Sigmoid colon (tissue), 7 donors: ENCODE data around the gene OARD1. TPM values are rescaled to one million over a fixed set of nuclear protein-coding genes. Genes with fewer than 3 reads are reported as not detected.

Experiments used
- DNase-seq: peaks from one replicate; pipeline ENCODE4 v3.0.0-alpha.2; 2019
- H3K27ac ChIP-seq, 4 donors: fragments of 200-600 bp; sonication (generic); one replicate each; pipeline ENCODE4 v1.5.1; 2016 to 2019; ENCODE audit warnings: mild to moderate bottlenecking in 1 of 4
- H3K27me3 ChIP-seq, 3 donors: fragments of 200-600 bp; sonication (generic); one replicate each; pipeline ENCODE4 v1.5.1; 2019; ENCODE audit warnings: mild to moderate bottlenecking in 1 of 3
- H3K36me3 ChIP-seq, 4 donors: fragments of 200-600 bp; sonication (generic); one replicate each; pipeline ENCODE4 v1.5.1; 2016 to 2019
- H3K4me1 ChIP-seq, 4 donors: fragments of 200-600 bp; sonication (generic); one replicate each; pipeline ENCODE4 v1.5.1; 2017 to 2019
- H3K4me3 ChIP-seq, 4 donors: fragments of 200-600 bp; sonication (generic); one replicate each; pipeline ENCODE4 v1.5.1; 2017 to 2019; ENCODE audit warnings: mild to moderate bottlenecking in 2 of 4, moderate library complexity in 1 of 4
- H3K9me3 ChIP-seq, 4 donors: fragments of 200-600 bp in 3 of 4; sonication (generic) in 3 of 4; one replicate each; pipeline versions ENCODE4 v1.5.1 to v1.6.1; 2013 to 2019
- CTCF ChIP-seq, 4 experiments: fragments of 450-650 bp in 3 of 4; fragments of 200-600 bp in 1 of 4; IDR thresholded peaks; one replicate each; pipeline ENCODE4 v1.5.1; 2016 to 2019; ENCODE audit warnings: antibody characterized with exemption in 4 of 4, mild to moderate bottlenecking in 3 of 4, moderate library complexity in 2 of 4
- EP300 ChIP-seq, 4 donors: sonication (generic); formaldehyde crosslinking; IDR thresholded peaks; one replicate each; pipeline ENCODE4 v1.6.1; 2017; ENCODE audit warnings: antibody characterized with exemption in 4 of 4
- POLR2A ChIP-seq, 2 donors: fragments of 450-650 bp; IDR thresholded peaks; one replicate each; pipeline ENCODE4 v1.6.1; 2016; ENCODE audit warnings: antibody characterized with exemption in 2 of 2, mild to moderate bottlenecking in 2 of 2, moderate library complexity in 2 of 2
- POLR2AphosphoS5 ChIP-seq, 4 donors: sonication (generic); formaldehyde crosslinking; IDR thresholded peaks; one replicate each; pipeline ENCODE4 v1.6.1; 2017; ENCODE audit warnings: antibody characterized with exemption in 4 of 4
- WGBS, 2 donors: extraction: QIAGEN DNeasy Blood & Tissue Kit; methylation state at CpG; one replicate each; pipeline ENCODE4 v1.1.7; 2013; 5-methylcytosine and 5-hydroxymethylcytosine counted together
- intact Hi-C: fragments of 100-400 bp; cut with DNase I; formaldehyde crosslinking; loops from one replicate; pipeline ENCODE4 v1.15.1; 2023
- polyA plus RNA-seq, 3 donors: library from polyadenylated mRNA; stranded (reverse); fragments of 200-250 nt; gene quantifications; one replicate each; pipeline ENCODE4 v1.2.3, GENCODE V29; 2013
- total RNA-seq, 4 donors: library from RNA; depleted of rRNA; stranded (reverse); fragments of >200 nt; gene quantifications; one replicate each; pipeline ENCODE4 v1.1.0, GENCODE V29; 2016
- donor health status: healthy with polysubstance abuse.
- donor health status: Bipolar disorder and iron deficiency.
- donor health status: healthy.

Gene OARD1
- total and polyA plus RNA-seq, 7 donors, result 14.0 to 54.8 (median 26.0) TPM

GRCh38 chr6:41027799-41028560 lies 44.2 kb downstream of the OARD1 start:
- WGBS, 2 donors, result 4 to 8% methylated on average over 45 of the region's 45 CpGs
- Histone ChIP-seq H3K27ac (peak overlapping the region; percentile 26 to 56 (median 38)), H3K4me1 (peaks cover 0 to 17% (median 10%) of the 10 kb centered on the region in 4 donors), H3K27me3 (no peaks in the 10 kb centered on the region), H3K36me3 (no peaks in the 10 kb centered on the region), H3K9me3 (no peaks in the 10 kb centered on the region), H3K4me3 (peak overlapping the region; percentile 23 to 54 (median 46))
- intact Hi-C loops, result loop anchor here (2.0 kb wide), 3 partner anchors 39 to 1047 kb away; no protein-coding TSS in a partner anchor
- TF ChIP-seq POLR2A (IDR thresholded peaks at IDR 0.05), result no peak
- TF ChIP-seq EP300 (IDR thresholded peaks at IDR 0.05), result no peak
- peak; percentile 95 to 99 (median 98) for TF ChIP-seq CTCF (IDR thresholded peaks at IDR 0.05)
- TF ChIP-seq POLR2AphosphoS5 (IDR thresholded peaks at IDR 0.05), result peak in 3 of 4 donors; percentile 13 to 29 (median 18)
- peak; percentile 89 for DNase-seq

DNA sequence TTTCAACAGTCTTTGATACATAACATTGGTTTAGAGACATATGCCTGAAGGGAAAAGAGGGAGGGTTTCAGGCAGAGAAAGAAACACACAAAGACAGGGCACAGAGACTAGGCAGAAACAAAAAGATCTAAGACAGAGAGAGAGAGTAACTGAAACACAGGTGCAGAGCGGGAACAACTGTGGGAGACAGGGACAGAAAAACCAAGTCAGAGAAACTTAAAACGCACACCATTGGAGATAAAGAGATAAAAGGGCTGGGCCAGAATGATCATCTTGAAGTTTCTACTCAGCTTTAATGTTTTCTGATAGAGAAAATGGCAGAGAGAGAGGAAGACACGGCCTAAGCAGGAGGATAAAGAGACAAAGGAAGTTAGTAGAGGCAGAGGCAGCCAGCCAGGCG lies 44.9 kb downstream of the OARD1 start:
- Histone ChIP-seq H3K27me3 (no peaks in the 10 kb centered on the region), H3K4me3 (peak overlapping the region in 3 of 4 donors; percentile 41 to 54 (median 50)), H3K36me3 (no peaks in the 10 kb centered on the region), H3K27ac (peak overlapping the region in 1 of 4 donors; percentile 56), H3K4me1 (peaks cover 0 to 17% (median 10%) of the 10 kb centered on the region in 4 donors), H3K9me3 (no peaks in the 10 kb centered on the region)
- TF ChIP-seq EP300 (IDR thresholded peaks at IDR 0.05), result no peak
- 41 to 46% methylated on average over 4 of the region's 4 CpGs for WGBS, 2 donors
- intact Hi-C loops, result no loop called here
- DNase-seq, result no peak

GRCh38 chr6:41025966-41026530 lies 46.1 kb downstream of the OARD1 start:
- no peak overlapping the region for H3K4me3 ChIP-seq
- H3K27ac ChIP-seq, result no peak overlapping the region
- 84 to 86% methylated on average over 3 of the region's 3 CpGs for WGBS, 2 donors
- intact Hi-C loops, result no loop called here
- no peaks in the 10 kb centered on the region for H3K9me3 ChIP-seq
- peaks cover 0 to 17% (median 12%) of the 10 kb centered on the region in 4 donors for H3K4me1 ChIP-seq
- TF ChIP-seq CTCF (IDR thresholded peaks at IDR 0.05) (no peak), EP300 (IDR thresholded peaks at IDR 0.05) (no peak), POLR2AphosphoS5 (IDR thresholded peaks at IDR 0.05) (no peak), POLR2A (IDR thresholded peaks at IDR 0.05) (no peak)
- no peaks in the 10 kb centered on the region for H3K27me3 ChIP-seq
- H3K36me3 ChIP-seq, result no peaks in the 10 kb centered on the region
- no peak for DNase-seq

DNA sequence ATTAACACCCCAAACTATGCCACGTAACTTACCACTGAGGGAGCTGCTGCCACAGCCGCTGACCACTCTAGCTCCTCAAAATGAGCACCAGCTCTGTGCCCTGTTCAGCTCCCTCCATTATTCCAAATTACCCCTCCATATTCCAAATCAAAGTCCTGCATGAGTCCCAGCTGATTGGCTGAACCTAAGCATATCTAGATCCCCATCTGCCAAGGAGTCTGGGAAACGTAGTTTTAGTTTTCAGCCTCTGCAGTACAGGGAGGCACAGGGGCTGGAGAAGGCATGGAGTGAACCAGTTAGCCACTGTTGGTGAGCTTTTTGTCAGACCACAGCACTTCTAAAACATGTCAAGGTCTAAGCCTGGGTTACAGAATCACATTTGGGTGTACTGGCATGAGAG lies 49.0 kb downstream of the OARD1 start:
- H3K9me3 ChIP-seq, result peaks cover 0 to 2% (median 0%) of the 10 kb centered on the region in 4 donors
- WGBS, 2 donors, result 92 to 95% methylated on average over 3 of the region's 3 CpGs
- no peak overlapping the region for H3K27ac ChIP-seq
- DNase-seq, result no peak
- H3K27me3 ChIP-seq, result no peaks in the 10 kb centered on the region
- H3K4me3 ChIP-seq, result no peak overlapping the region
- no peak for TF ChIP-seq POLR2A (IDR thresholded peaks at IDR 0.05)
- no peak for TF ChIP-seq POLR2AphosphoS5 (IDR thresholded peaks at IDR 0.05)
- no peak for TF ChIP-seq EP300 (IDR thresholded peaks at IDR 0.05)
- no peak for TF ChIP-seq CTCF (IDR thresholded peaks at IDR 0.05)
- H3K4me1 ChIP-seq, result peaks cover 0 to 9% (median 6%) of the 10 kb centered on the region in 4 donors
- no peaks in the 10 kb centered on the region for H3K36me3 ChIP-seq
- intact Hi-C loops, result no loop called here

DNA sequence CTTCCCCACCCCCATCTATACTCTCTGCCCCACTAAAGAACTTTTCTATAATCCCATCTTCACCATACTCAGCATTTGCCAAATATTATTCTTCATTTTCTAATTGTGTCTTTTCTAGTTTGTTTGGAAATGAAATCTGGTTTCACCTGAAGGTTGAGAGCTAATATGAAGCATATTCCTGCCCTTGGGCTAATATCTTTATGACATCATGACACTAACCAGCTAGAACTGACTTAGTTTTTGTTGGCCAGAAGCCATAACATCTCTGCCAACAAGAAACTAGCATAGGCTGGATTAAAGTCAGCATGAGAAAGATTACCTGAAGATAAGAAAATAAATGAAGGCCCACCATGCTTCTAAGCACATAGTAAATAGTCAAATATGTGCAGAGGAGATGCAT lies 49.9 kb downstream of the OARD1 start:
- Histone ChIP-seq H3K27me3 (no peaks in the 10 kb centered on the region), H3K4me1 (peaks cover 0 to 3% (median under 1%) of the 10 kb centered on the region in 4 donors), H3K27ac (no peak overlapping the region), H3K36me3 (no peaks in the 10 kb centered on the region), H3K4me3 (no peak overlapping the region), H3K9me3 (peaks cover 0 to 4% (median 0%) of the 10 kb centered on the region in 4 donors)
- TF ChIP-seq POLR2A (IDR thresholded peaks at IDR 0.05) (no peak), POLR2AphosphoS5 (IDR thresholded peaks at IDR 0.05) (peak in 1 of 4 donors; percentile 9)
- intact Hi-C loops, result no loop called here
- no peak for DNase-seq
